ENCODE results near the gene TEAD3. TPM values are rescaled to one million over a fixed set of nuclear protein-coding genes. Genes with fewer than 3 reads are reported as not detected.

Gene TEAD3
- total and polyA plus RNA-seq, 4 donors: 15.0 to 20.7 (median 18.5) TPM

- Histone ChIP-seq H3K9ac (ENCODE audit: insufficient read depth in 1 of 2, low read length in 2 of 2) (no peak overlapping the region), H3K27ac (ENCODE audit: low read depth in 1 of 2, low read length in 1 of 2) (no peak overlapping the region), H3K9me3 (ENCODE audit: control insufficient read depth in 4 of 4, insufficient read depth in 3 of 4, low read length in 3 of 4) (no peaks in the 10 kb centered on the region), H3K4me1 (ENCODE audit: control insufficient read depth in 5 of 5, insufficient read depth in 5 of 5, low read length in 5 of 5) (no peaks in the 10 kb centered on the region), H3K27me3 (ENCODE audit: control insufficient read depth in 3 of 3, insufficient read depth in 3 of 3, low read length in 2 of 3) (no peaks in the 10 kb centered on the region), H3K36me3 (ENCODE audit: control insufficient read depth in 4 of 4, insufficient read depth in 4 of 4, low read length in 4 of 4) (peaks cover 0 to 32% (median 15%) of the 10 kb centered on the region in 4 donors), H3K4me3 (no peak overlapping the region)
- TF ChIP-seq CTCF (IDR thresholded peaks at IDR 0.05; ENCODE audit: control extremely low read depth, extremely low read depth): no peak
- ATAC-seq (ENCODE audit: insufficient read depth, low FRiP score) (no peak), DNase-seq (no peak)
- WGBS, 2 donors: 86 to 87% methylated on average over 7 of the region's 7 CpGs
Measured at GRCh38 chr6:35478259-35478658, 18.6 kb downstream of the TEAD3 start.

GRCh38 chr6:35477551-35478179, 19.2 kb downstream of the TEAD3 start:
- WGBS, 2 donors: 93 to 97% methylated on average over 5 of the region's 5 CpGs
- H3K27me3 ChIP-seq (ENCODE audit: control insufficient read depth in 3 of 3, insufficient read depth in 3 of 3, low read length in 2 of 3): no peaks in the 10 kb centered on the region
- DNase-seq (no peak), ATAC-seq (ENCODE audit: insufficient read depth, low FRiP score) (no peak)
- no peak overlapping the region for H3K27ac ChIP-seq (ENCODE audit: low read depth in 1 of 2, low read length in 1 of 2)
- no peak overlapping the region for H3K4me3 ChIP-seq
- TF ChIP-seq CTCF (IDR thresholded peaks at IDR 0.05; ENCODE audit: control extremely low read depth, extremely low read depth): no peak
- H3K9ac ChIP-seq (ENCODE audit: insufficient read depth in 1 of 2, low read length in 2 of 2): no peak overlapping the region
- H3K4me1 ChIP-seq (ENCODE audit: control insufficient read depth in 5 of 5, insufficient read depth in 5 of 5, low read length in 5 of 5): no peaks in the 10 kb centered on the region
- no peaks in the 10 kb centered on the region for H3K9me3 ChIP-seq (ENCODE audit: control insufficient read depth in 4 of 4, insufficient read depth in 3 of 4, low read length in 3 of 4)
- peaks cover 0 to 36% (median 17%) of the 10 kb centered on the region in 4 donors for H3K36me3 ChIP-seq (ENCODE audit: control insufficient read depth in 4 of 4, insufficient read depth in 4 of 4, low read length in 4 of 4)

GRCh38 chr6:35477028-35477427, 19.9 kb downstream of the TEAD3 start:
- no peaks in the 10 kb centered on the region for H3K4me1 ChIP-seq (ENCODE audit: control insufficient read depth in 5 of 5, insufficient read depth in 5 of 5, low read length in 5 of 5)
- no peaks in the 10 kb centered on the region for H3K27me3 ChIP-seq (ENCODE audit: control insufficient read depth in 3 of 3, insufficient read depth in 3 of 3, low read length in 2 of 3)
- DNase-seq (no peak), ATAC-seq (ENCODE audit: insufficient read depth, low FRiP score) (no peak)
- no peak for TF ChIP-seq CTCF (IDR thresholded peaks at IDR 0.05; ENCODE audit: control extremely low read depth, extremely low read depth)
- H3K27ac ChIP-seq (ENCODE audit: low read depth in 1 of 2, low read length in 1 of 2): no peak overlapping the region
- H3K36me3 ChIP-seq (ENCODE audit: control insufficient read depth in 4 of 4, insufficient read depth in 4 of 4, low read length in 4 of 4): peaks cover 0 to 40% (median 20%) of the 10 kb centered on the region in 4 donors
- WGBS, 2 donors: 85 to 88% methylated on average over 8 of the region's 8 CpGs
- no peaks in the 10 kb centered on the region for H3K9me3 ChIP-seq (ENCODE audit: control insufficient read depth in 4 of 4, insufficient read depth in 3 of 4, low read length in 3 of 4)
- no peak overlapping the region for H3K9ac ChIP-seq (ENCODE audit: insufficient read depth in 1 of 2, low read length in 2 of 2)
- H3K4me3 ChIP-seq: no peak overlapping the region

- WGBS, 2 donors: 89 to 92% methylated on average over 14 of the region's 14 CpGs
Measured at GRCh38 chr6:35476004-35476403, 20.9 kb downstream of the TEAD3 start.

More at GRCh38 chr6:35476004-35476403, 20.9 kb downstream of the TEAD3 start:
- H3K9me3 ChIP-seq (ENCODE audit: control insufficient read depth in 4 of 4, insufficient read depth in 3 of 4, low read length in 3 of 4): no peaks in the 10 kb centered on the region
- no peak for TF ChIP-seq CTCF (IDR thresholded peaks at IDR 0.05; ENCODE audit: control extremely low read depth, extremely low read depth)
- ATAC-seq (ENCODE audit: insufficient read depth, low FRiP score): no peak
- no peak overlapping the region for H3K4me3 ChIP-seq
- peaks cover 0 to 44% (median 22%) of the 10 kb centered on the region in 4 donors for H3K36me3 ChIP-seq (ENCODE audit: control insufficient read depth in 4 of 4, insufficient read depth in 4 of 4, low read length in 4 of 4)
- H3K27ac ChIP-seq (ENCODE audit: low read depth in 1 of 2, low read length in 1 of 2): no peak overlapping the region
- no peaks in the 10 kb centered on the region for H3K4me1 ChIP-seq (ENCODE audit: control insufficient read depth in 5 of 5, insufficient read depth in 5 of 5, low read length in 5 of 5)
- DNase-seq: no peak
- no peaks in the 10 kb centered on the region for H3K27me3 ChIP-seq (ENCODE audit: control insufficient read depth in 3 of 3, insufficient read depth in 3 of 3, low read length in 2 of 3)
- no peak overlapping the region for H3K9ac ChIP-seq (ENCODE audit: insufficient read depth in 1 of 2, low read length in 2 of 2)
